ENCODE measurements around the gene BRME1. TPM values are rescaled to one million over a fixed set of nuclear protein-coding genes. Genes with fewer than 3 reads are reported as not detected.

Gene BRME1
- polyA plus RNA-seq, 1 experiment: 0.12 TPM

- TF ChIP-seq CTCF (IDR thresholded peaks at IDR 0.05; ENCODE audit: low read depth, low read length): no peak
- no peak for DNase-seq (ENCODE audit: low read depth, low spot score)
- H3K27ac ChIP-seq (ENCODE audit: low read depth, low read length): no peak overlapping the region
- H3K27me3 ChIP-seq (ENCODE audit: control insufficient read depth, insufficient read depth, low read length): no peaks in the 10 kb centered on the region
- CTCF ChIA-PET: interaction anchor here (1.5 kb wide), 1 partner anchor 204 kb away, joined by 5 read pairs; no protein-coding TSS in a partner anchor
- POLR2A ChIA-PET: no interaction called here
- no peak overlapping the region for H3K4me3 ChIP-seq (ENCODE audit: low read depth, low read length)
- no peaks in the 10 kb centered on the region for H3K9me3 ChIP-seq (ENCODE audit: control insufficient read depth, insufficient read depth, low read length)
Observed at GRCh38 chr19:13870873-13871272, 35.0 kb downstream of the BRME1 start.

GRCh38 chr19:13869281-13869680 is 36.6 kb downstream of the BRME1 start:
- no peak overlapping the region for H3K4me3 ChIP-seq (ENCODE audit: low read depth, low read length)
- H3K27me3 ChIP-seq (ENCODE audit: control insufficient read depth, insufficient read depth, low read length): no peaks in the 10 kb centered on the region
- no peaks in the 10 kb centered on the region for H3K9me3 ChIP-seq (ENCODE audit: control insufficient read depth, insufficient read depth, low read length)
- DNase-seq (ENCODE audit: low read depth, low spot score): no peak
- POLR2A ChIA-PET: no interaction called here
- no peak for TF ChIP-seq CTCF (IDR thresholded peaks at IDR 0.05; ENCODE audit: low read depth, low read length)
- CTCF ChIA-PET: interaction anchor here (1.5 kb wide), 2 partner anchors 148 to 206 kb away, joined by 3 to 5 read pairs; no protein-coding TSS in a partner anchor
- no peak overlapping the region for H3K27ac ChIP-seq (ENCODE audit: low read depth, low read length)

- TF ChIP-seq CTCF (IDR thresholded peaks at IDR 0.05; ENCODE audit: low read depth, low read length): no peak
- DNase-seq (ENCODE audit: low read depth, low spot score): no peak
- H3K9me3 ChIP-seq (ENCODE audit: control insufficient read depth, insufficient read depth, low read length): no peaks in the 10 kb centered on the region
- ChIA-PET CTCF (interaction anchor here (0.6 to 1.5 kb wide), 2 partner anchors 81 to 147 kb away, joined by 3 to 7 read pairs; no protein-coding TSS in a partner anchor), POLR2A (no interaction called here)
- no peak overlapping the region for H3K27ac ChIP-seq (ENCODE audit: low read depth, low read length)
- no peaks in the 10 kb centered on the region for H3K27me3 ChIP-seq (ENCODE audit: control insufficient read depth, insufficient read depth, low read length)
- H3K4me3 ChIP-seq (ENCODE audit: low read depth, low read length): no peak overlapping the region
Observed at GRCh38 chr19:13868663-13869062, 37.3 kb downstream of the BRME1 start.

- Histone ChIP-seq H3K27me3 (ENCODE audit: control insufficient read depth, insufficient read depth, low read length) (no peaks in the 10 kb centered on the region), H3K9me3 (ENCODE audit: control insufficient read depth, insufficient read depth, low read length) (no peaks in the 10 kb centered on the region), H3K4me3 (ENCODE audit: low read depth, low read length) (peak overlapping the region; percentile 57), H3K27ac (ENCODE audit: low read depth, low read length) (no peak overlapping the region)
- POLR2A ChIA-PET: interaction anchor here (0.7 kb wide), 1 partner anchor 102 kb away, joined by 3 read pairs; the partner anchor contains the start of gene MRI1
- DNase-seq (ENCODE audit: low read depth, low spot score): no peak
- TF ChIP-seq CTCF (IDR thresholded peaks at IDR 0.05; ENCODE audit: low read depth, low read length): no peak
- CTCF ChIA-PET: no interaction called here
Observed at GRCh38 chr19:13866463-13867046, 39.4 kb downstream of the BRME1 start.

Data from AG04450 (cell line).